Measurements from ENCODE around the gene ATXN2. TPM values are rescaled to one million over a fixed set of nuclear protein-coding genes. Genes with fewer than 3 reads are reported as not detected.

The ATXN2 gene
- total and polyA plus RNA-seq, 2 donors from 2014 or later: 27.1 to 56.5 TPM

DNA sequence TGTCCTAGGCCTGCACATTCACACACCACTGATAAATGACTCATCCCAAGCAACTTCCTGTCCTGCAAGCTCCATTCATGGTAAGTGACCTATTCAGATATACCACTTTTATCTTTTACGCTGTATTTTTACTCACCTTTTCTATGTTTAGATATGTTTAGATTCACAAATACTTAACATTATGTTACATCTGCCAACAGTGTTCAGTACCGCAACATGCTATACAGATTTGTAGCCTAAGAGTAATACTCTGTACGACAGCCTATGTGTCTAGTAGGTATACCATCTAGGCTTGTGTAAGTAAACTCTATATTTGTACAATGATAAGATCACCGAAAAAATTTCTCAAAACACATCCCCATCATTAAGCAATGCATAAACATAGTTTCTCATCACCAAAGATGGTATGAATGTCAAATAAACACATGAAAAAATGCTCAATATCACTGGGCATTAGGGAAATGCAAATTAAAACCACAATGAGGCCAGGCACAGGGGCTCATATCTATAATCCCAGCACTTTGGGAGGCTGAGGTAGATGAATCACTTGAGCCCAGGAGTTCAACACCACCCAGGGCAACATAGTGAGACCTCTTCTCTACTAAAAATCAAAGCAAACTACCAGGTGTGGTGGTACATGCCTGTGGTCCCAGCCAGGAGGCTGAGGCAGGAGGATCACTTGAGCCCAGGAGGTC lies 20.7 kb downstream of the ATXN2 start:
- Histone ChIP-seq H3K27ac (ENCODE audit: low read depth in 2 of 2, low read length in 2 of 2) (no peak overlapping the region), H3K9ac (ENCODE audit: low read length in 3 of 3) (no peak overlapping the region), H3K27me3 (ENCODE audit: control insufficient read depth, insufficient read depth, low read length) (no peaks in the 10 kb centered on the region), H3K4me3 (ENCODE audit: low read length in 3 of 3) (no peak overlapping the region), H3K4me1 (ENCODE audit: control insufficient read depth in 2 of 3, insufficient read depth in 2 of 3, low read depth in 1 of 3, low read length in 3 of 3) (peaks cover 0 to 5% (median 0%) of the 10 kb centered on the region in 3 donors), H3K9me3 (ENCODE audit: control insufficient read depth in 2 of 3, insufficient read depth in 1 of 3, low read length in 3 of 3) (no peaks in the 10 kb centered on the region), H3K36me3 (ENCODE audit: control insufficient read depth in 2 of 3, insufficient read depth in 3 of 3, low read length in 3 of 3) (no peaks in the 10 kb centered on the region)
- DNase-seq (no peak), FAIRE-seq (no peak)
- TF ChIP-seq, protein P1, sequence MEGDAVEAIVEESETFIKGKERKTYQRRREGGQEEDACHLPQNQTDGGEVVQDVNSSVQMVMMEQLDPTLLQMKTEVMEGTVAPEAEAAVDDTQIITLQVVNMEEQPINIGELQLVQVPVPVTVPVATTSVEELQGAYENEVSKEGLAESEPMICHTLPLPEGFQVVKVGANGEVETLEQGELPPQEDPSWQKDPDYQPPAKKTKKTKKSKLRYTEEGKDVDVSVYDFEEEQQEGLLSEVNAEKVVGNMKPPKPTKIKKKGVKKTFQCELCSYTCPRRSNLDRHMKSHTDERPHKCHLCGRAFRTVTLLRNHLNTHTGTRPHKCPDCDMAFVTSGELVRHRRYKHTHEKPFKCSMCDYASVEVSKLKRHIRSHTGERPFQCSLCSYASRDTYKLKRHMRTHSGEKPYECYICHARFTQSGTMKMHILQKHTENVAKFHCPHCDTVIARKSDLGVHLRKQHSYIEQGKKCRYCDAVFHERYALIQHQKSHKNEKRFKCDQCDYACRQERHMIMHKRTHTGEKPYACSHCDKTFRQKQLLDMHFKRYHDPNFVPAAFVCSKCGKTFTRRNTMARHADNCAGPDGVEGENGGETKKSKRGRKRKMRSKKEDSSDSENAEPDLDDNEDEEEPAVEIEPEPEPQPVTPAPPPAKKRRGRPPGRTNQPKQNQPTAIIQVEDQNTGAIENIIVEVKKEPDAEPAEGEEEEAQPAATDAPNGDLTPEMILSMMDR (IDR thresholded peaks at IDR 0.05; ENCODE audit: borderline replicate concordance, extremely low read depth, insufficient read depth): no peak
- intact Hi-C loops (cut with DNase I): no loop called here

DNA sequence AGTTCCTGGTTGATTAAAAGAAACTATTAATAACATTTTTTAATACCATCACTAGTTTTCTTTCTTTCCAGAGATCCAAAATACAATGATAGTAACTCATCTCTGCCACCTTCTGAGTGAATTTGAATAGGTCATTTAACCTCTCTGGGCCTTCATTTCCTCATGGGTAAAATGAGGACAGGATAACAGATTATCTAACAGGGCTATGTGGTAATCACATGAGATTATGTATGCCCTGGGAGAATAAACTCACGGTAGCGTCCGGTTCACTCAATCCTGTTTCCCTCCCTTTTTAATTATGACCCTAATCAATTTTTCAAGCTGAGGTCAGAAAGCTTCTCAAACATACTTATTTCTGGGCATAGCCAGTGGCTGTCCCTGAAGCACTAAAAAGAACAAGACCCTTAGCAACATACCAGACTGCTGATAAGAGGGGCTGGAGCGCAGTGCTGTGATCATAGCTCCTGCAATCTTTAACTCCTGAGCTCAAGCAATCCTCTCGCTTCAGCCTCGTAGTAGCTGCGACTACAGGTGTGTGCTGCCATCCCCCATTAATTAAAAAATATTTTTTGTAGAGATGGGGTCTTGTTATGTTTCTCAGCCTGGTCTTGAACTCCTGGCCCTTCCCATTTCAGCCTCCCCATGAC lies 24.2 kb downstream of the ATXN2 start:
- no peak for DNase-seq
- no peak for FAIRE-seq
- Histone ChIP-seq H3K27me3 (ENCODE audit: control insufficient read depth, insufficient read depth, low read length) (no peaks in the 10 kb centered on the region), H3K9ac (ENCODE audit: low read length in 3 of 3) (no peak overlapping the region), H3K4me3 (ENCODE audit: low read length in 3 of 3) (no peak overlapping the region), H3K9me3 (ENCODE audit: control insufficient read depth in 2 of 3, insufficient read depth in 1 of 3, low read length in 3 of 3) (no peaks in the 10 kb centered on the region), H3K4me1 (ENCODE audit: control insufficient read depth in 2 of 3, insufficient read depth in 2 of 3, low read depth in 1 of 3, low read length in 3 of 3) (peaks cover 0 to 5% (median 0%) of the 10 kb centered on the region in 3 donors), H3K27ac (ENCODE audit: low read depth in 2 of 2, low read length in 2 of 2) (no peak overlapping the region), H3K36me3 (ENCODE audit: control insufficient read depth in 2 of 3, insufficient read depth in 3 of 3, low read length in 3 of 3) (no peaks in the 10 kb centered on the region)
- intact Hi-C loops (cut with DNase I): no loop called here
- TF ChIP-seq, protein P1 (IDR thresholded peaks at IDR 0.05; ENCODE audit: borderline replicate concordance, extremely low read depth, insufficient read depth): no peak

DNA sequence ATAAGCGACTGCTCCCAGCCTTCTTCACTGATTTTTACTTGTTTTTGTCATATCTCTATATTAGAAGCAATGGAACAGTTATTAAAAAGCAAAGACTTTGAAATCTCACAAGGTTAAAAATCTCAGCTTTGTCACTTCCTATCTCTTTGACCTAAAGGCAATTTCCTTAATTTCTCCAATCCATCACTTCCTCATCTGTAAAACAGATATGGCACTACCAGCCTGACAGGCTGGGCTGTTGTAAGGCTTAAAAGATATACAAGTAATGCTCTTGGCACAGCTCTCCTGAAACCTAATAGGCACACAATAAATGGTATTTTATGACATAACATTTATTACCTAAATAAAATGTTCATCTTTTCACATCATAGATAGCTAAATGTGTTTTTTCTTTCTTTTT lies 25.6 kb downstream of the ATXN2 start:
- FAIRE-seq (no peak), DNase-seq (no peak)
- Histone ChIP-seq H3K36me3 (ENCODE audit: control insufficient read depth in 2 of 3, insufficient read depth in 3 of 3, low read length in 3 of 3) (no peaks in the 10 kb centered on the region), H3K4me3 (ENCODE audit: low read length in 3 of 3) (no peak overlapping the region), H3K27ac (ENCODE audit: low read depth in 2 of 2, low read length in 2 of 2) (no peak overlapping the region), H3K4me1 (ENCODE audit: control insufficient read depth in 2 of 3, insufficient read depth in 2 of 3, low read depth in 1 of 3, low read length in 3 of 3) (peaks cover 0 to 5% (median 2%) of the 10 kb centered on the region in 3 donors), H3K9me3 (ENCODE audit: control insufficient read depth in 2 of 3, insufficient read depth in 1 of 3, low read length in 3 of 3) (no peaks in the 10 kb centered on the region), H3K9ac (ENCODE audit: low read length in 3 of 3) (no peak overlapping the region), H3K27me3 (ENCODE audit: control insufficient read depth, insufficient read depth, low read length) (no peaks in the 10 kb centered on the region)
- intact Hi-C loops (cut with DNase I): no loop called here
- TF ChIP-seq, protein P1 (IDR thresholded peaks at IDR 0.05; ENCODE audit: borderline replicate concordance, extremely low read depth, insufficient read depth): no peak
